Prostate gland (tissue), 2 donors: ENCODE results near the gene HES3.

Experiments
- POLR2A ChIP-seq: fragments of 450-650 bp; IDR thresholded peaks from one replicate; pipeline ENCODE4 v1.6.1; 2016; ENCODE audit warnings: antibody characterized with exemption, mild to moderate bottlenecking
- TF ChIP-seq, protein P1 (sequence below), 4 experiments: fragments of 200-600 bp in 2 of 4; fragments of 450-650 bp in 2 of 4; sonication (generic) in 2 of 4; IDR thresholded peaks; 1 replicate in 3 of 4; 2 replicates in 1 of 4; pipeline ENCODE4 v1.5.1; 2016 to 2019; ENCODE audit warnings: antibody characterized with exemption in 4 of 4, mild to moderate bottlenecking in 2 of 4, moderate library complexity in 2 of 4

DNA sequence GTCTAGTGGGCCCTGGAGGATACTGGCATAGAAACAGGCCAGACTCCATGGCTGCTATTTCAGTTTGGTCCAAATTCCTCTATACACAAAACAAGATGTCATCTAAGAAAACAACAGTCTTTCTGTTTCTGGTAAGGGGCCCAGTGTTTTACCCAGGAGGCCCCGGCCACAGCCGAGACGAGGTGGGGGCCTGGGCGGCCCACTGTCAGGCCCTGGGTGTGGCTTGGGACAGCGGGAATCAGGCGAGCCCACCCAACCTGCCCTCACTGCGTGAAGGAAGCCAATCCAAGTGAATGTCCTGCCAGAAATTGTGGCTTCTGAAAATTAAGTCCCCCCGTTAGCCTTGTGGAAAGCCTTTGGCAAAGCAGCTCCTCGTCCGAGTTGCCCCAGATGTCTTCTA lies 48.1 kb downstream of the HES3 start:
- TF ChIP-seq, protein P1, sequence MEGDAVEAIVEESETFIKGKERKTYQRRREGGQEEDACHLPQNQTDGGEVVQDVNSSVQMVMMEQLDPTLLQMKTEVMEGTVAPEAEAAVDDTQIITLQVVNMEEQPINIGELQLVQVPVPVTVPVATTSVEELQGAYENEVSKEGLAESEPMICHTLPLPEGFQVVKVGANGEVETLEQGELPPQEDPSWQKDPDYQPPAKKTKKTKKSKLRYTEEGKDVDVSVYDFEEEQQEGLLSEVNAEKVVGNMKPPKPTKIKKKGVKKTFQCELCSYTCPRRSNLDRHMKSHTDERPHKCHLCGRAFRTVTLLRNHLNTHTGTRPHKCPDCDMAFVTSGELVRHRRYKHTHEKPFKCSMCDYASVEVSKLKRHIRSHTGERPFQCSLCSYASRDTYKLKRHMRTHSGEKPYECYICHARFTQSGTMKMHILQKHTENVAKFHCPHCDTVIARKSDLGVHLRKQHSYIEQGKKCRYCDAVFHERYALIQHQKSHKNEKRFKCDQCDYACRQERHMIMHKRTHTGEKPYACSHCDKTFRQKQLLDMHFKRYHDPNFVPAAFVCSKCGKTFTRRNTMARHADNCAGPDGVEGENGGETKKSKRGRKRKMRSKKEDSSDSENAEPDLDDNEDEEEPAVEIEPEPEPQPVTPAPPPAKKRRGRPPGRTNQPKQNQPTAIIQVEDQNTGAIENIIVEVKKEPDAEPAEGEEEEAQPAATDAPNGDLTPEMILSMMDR (IDR thresholded peaks at IDR 0.05), result no peak
- no peak for TF ChIP-seq POLR2A
